Nephron progenitor cell (in vitro differentiated cells): Measurements from ENCODE around the gene LRRC4C.
"Not testable (repeated sequence)": the region's sequence is repeated elsewhere in the genome, so short reads cannot be mapped to it uniquely, and the experiment has no call there.

Source experiments
- DNase-seq: peaks from one replicate; pipeline ENCODE4 v3.0.0; 2021
- H3K27ac Mint-ChIP-seq: 2 replicates; pipeline ENCODE4 v1.8.0; 2021; ENCODE audit warnings: mild to moderate bottlenecking, moderate library complexity, mixed read lengths
- H3K27me3 Mint-ChIP-seq: 2 replicates; pipeline ENCODE4 v1.8.0; 2021; ENCODE audit warnings: mild to moderate bottlenecking, low read depth, mixed read lengths; ENCODE audit not compliant: poor library complexity
- H3K36me3 Mint-ChIP-seq: 2 replicates; pipeline ENCODE4 v1.8.0; 2021; ENCODE audit warnings: low read depth, mixed read lengths
- H3K4me1 Mint-ChIP-seq: 2 replicates; pipeline ENCODE4 v1.8.0; 2021; ENCODE audit warnings: mixed read lengths
- H3K4me3 Mint-ChIP-seq: 2 replicates; pipeline ENCODE4 v1.8.0; 2021; ENCODE audit warnings: mild to moderate bottlenecking, moderate library complexity, mixed read lengths
- H3K9me3 Mint-ChIP-seq: 2 replicates; pipeline ENCODE4 v1.8.0; 2021; ENCODE audit warnings: mild to moderate bottlenecking, moderate library complexity, mixed read lengths
- TF ChIP-seq, protein P1 (sequence below): fragments of 200-600 bp; sonication (generic); IDR thresholded peaks from 2 replicates; pipeline ENCODE4 v1.5.0; 2021; ENCODE audit warnings: antibody characterized with exemption

LRRC4C gene

GRCh38 chr11:40952479-40952878 lies 507.0 kb downstream of the LRRC4C start:
- Mint-ChIP-seq H3K27me3 (no peaks in the 10 kb centered on the region), H3K36me3 (no peaks in the 10 kb centered on the region), H3K4me3 (no peak overlapping the region), H3K9me3 (no peaks in the 10 kb centered on the region), H3K4me1 (no peaks in the 10 kb centered on the region), H3K27ac (no peak overlapping the region)
- DNase-seq: no peak
- TF ChIP-seq, protein P1, sequence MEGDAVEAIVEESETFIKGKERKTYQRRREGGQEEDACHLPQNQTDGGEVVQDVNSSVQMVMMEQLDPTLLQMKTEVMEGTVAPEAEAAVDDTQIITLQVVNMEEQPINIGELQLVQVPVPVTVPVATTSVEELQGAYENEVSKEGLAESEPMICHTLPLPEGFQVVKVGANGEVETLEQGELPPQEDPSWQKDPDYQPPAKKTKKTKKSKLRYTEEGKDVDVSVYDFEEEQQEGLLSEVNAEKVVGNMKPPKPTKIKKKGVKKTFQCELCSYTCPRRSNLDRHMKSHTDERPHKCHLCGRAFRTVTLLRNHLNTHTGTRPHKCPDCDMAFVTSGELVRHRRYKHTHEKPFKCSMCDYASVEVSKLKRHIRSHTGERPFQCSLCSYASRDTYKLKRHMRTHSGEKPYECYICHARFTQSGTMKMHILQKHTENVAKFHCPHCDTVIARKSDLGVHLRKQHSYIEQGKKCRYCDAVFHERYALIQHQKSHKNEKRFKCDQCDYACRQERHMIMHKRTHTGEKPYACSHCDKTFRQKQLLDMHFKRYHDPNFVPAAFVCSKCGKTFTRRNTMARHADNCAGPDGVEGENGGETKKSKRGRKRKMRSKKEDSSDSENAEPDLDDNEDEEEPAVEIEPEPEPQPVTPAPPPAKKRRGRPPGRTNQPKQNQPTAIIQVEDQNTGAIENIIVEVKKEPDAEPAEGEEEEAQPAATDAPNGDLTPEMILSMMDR: no peak

- no peak for DNase-seq
- Mint-ChIP-seq H3K4me3 (no peak overlapping the region), H3K9me3 (no peaks in the 10 kb centered on the region), H3K4me1 (no peaks in the 10 kb centered on the region), H3K27me3 (no peaks in the 10 kb centered on the region), H3K27ac (no peak overlapping the region), H3K36me3 (no peaks in the 10 kb centered on the region)
- TF ChIP-seq, protein P1: no peak
These were observed 521.5 kb downstream of the LRRC4C start for GRCh38 chr11:40938002-40938401.

DNA sequence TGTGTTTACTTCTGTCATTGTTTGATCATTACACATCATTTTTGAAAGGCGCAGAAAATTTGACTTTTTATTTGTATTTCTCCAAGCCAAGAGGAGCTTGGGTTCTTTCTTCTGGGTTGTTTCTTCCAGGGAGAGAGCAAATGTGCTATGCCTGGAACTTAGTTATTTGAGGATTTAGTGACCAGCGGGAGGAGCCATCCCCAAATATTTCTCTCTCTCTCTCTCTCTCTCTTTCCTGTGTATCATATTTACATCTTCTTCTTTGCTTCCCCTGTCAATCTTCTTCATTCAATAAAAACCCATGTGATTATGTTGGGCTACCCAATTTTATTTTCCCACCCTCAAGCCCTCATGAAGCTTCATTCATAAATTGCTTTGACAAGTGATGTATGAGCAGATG lies 534.5 kb downstream of the LRRC4C start:
- TF ChIP-seq, protein P1: no peak
- no peaks in the 10 kb centered on the region for H3K27me3 Mint-ChIP-seq
- DNase-seq: no peak
- no peak overlapping the region for H3K4me3 Mint-ChIP-seq
- H3K9me3 Mint-ChIP-seq: no peaks in the 10 kb centered on the region
- no peaks in the 10 kb centered on the region for H3K36me3 Mint-ChIP-seq
- H3K4me1 Mint-ChIP-seq: no peaks in the 10 kb centered on the region
- H3K27ac Mint-ChIP-seq: no peak overlapping the region

GRCh38 chr11:40921246-40921645 lies 538.2 kb downstream of the LRRC4C start:
- TF ChIP-seq, protein P1: no peak
- no peak for DNase-seq
- Mint-ChIP-seq H3K4me3 (no peak overlapping the region), H3K27ac (no peak overlapping the region), H3K36me3 (no peaks in the 10 kb centered on the region), H3K4me1 (no peaks in the 10 kb centered on the region), H3K27me3 (peaks cover 3% of the 10 kb centered on the region), H3K9me3 (no peaks in the 10 kb centered on the region)

GRCh38 chr11:40910774-40911173 lies 548.7 kb downstream of the LRRC4C start:
- DNase-seq, H3K27ac Mint-ChIP-seq, H3K36me3 Mint-ChIP-seq, H3K4me3 Mint-ChIP-seq, H3K4me1 Mint-ChIP-seq, H3K27me3 Mint-ChIP-seq: not testable (repeated sequence)
- peaks cover 36% of the 10 kb centered on the region for H3K9me3 Mint-ChIP-seq

DNA sequence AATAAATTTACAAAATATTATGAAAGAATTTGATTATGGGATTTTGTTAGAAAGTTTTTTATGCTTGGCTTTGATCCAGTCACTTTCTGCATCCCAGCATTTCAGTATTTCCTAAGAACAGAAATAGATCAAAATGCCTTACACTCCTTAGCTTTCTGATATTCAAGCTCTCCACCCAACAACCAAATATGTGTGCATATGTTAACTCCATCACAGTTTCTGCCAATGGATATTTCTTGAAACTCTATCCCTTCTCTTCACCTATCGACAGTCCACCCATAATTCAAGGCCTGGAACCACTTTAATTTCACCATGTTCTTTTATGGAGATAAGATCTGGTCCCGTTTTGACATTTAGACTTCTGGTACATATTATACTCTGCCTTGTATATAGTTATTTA lies 565.0 kb downstream of the LRRC4C start:
- Mint-ChIP-seq H3K27ac (no peak overlapping the region), H3K4me3 (no peak overlapping the region), H3K27me3 (no peaks in the 10 kb centered on the region), H3K36me3 (no peaks in the 10 kb centered on the region), H3K4me1 (no peaks in the 10 kb centered on the region), H3K9me3 (no peaks in the 10 kb centered on the region)
- DNase-seq: no peak
- TF ChIP-seq, protein P1: no peak
